ENCODE data around the gene MBNL1. TPM values are rescaled to one million over a fixed set of nuclear protein-coding genes. Genes with fewer than 3 reads are reported as not detected.

MBNL1 gene
- total and polyA plus RNA-seq, 4 donors: 17.1 to 110 (median 62.3) TPM

- TF ChIP-seq REST (IDR thresholded peaks at IDR 0.05): no peak
These were observed 12.5 kb downstream of the MBNL1 start (continued) for GRCh38 chr3:152281133-152281713.

GRCh38 chr3:152282813-152283212, 14.1 kb downstream of the MBNL1 start:
- H3K4me1 ChIP-seq (ENCODE audit: control insufficient read depth in 4 of 4, insufficient read depth in 4 of 4, low read length in 3 of 4): peaks cover 2 to 32% (median 19%) of the 10 kb centered on the region in 4 donors
- no peaks in the 10 kb centered on the region for H3K9me3 ChIP-seq (ENCODE audit: control insufficient read depth in 4 of 4, low read length in 3 of 4)
- H3K27me3 ChIP-seq (ENCODE audit: control insufficient read depth in 4 of 4, insufficient read depth in 4 of 4, low read length in 3 of 4): no peaks in the 10 kb centered on the region
- no peak for TF ChIP-seq EGR1 (IDR thresholded peaks at IDR 0.05; ENCODE audit: low read depth in 2 of 2)
- TF ChIP-seq RAD21 (IDR thresholded peaks at IDR 0.05): no peak
- TF ChIP-seq NR2F2 (IDR thresholded peaks at IDR 0.05): peak; percentile 55
- DNase-seq (ENCODE audit: low spot score): no peak
- H3K4me3 ChIP-seq (ENCODE audit: low read depth in 1 of 3, low read length in 3 of 3): no peak overlapping the region
- H3K36me3 ChIP-seq (ENCODE audit: control insufficient read depth in 4 of 4, insufficient read depth in 3 of 4, low read depth in 1 of 4, low read length in 3 of 4): no peaks in the 10 kb centered on the region
- H3K9ac ChIP-seq (ENCODE audit: low read depth in 1 of 2, low read length in 2 of 2): no peak overlapping the region
- no peak overlapping the region for H3K27ac ChIP-seq (ENCODE audit: low read depth in 1 of 2, low read length in 2 of 2)
- WGBS: 48% methylated on average over 1 of the region's 1 CpG

GRCh38 chr3:152283492-152284381, 15.0 kb downstream of the MBNL1 start:
- Histone ChIP-seq H3K4me1 (ENCODE audit: control insufficient read depth in 4 of 4, insufficient read depth in 4 of 4, low read length in 3 of 4) (peaks cover 2 to 35% (median 21%) of the 10 kb centered on the region in 4 donors), H3K27ac (ENCODE audit: low read depth in 1 of 2, low read length in 2 of 2) (no peak overlapping the region), H3K9ac (ENCODE audit: low read depth in 1 of 2, low read length in 2 of 2) (no peak overlapping the region), H3K4me3 (ENCODE audit: low read depth in 1 of 3, low read length in 3 of 3) (no peak overlapping the region), H3K9me3 (ENCODE audit: control insufficient read depth in 4 of 4, low read length in 3 of 4) (no peaks in the 10 kb centered on the region), H3K27me3 (ENCODE audit: control insufficient read depth in 4 of 4, insufficient read depth in 4 of 4, low read length in 3 of 4) (no peaks in the 10 kb centered on the region), H3K36me3 (ENCODE audit: control insufficient read depth in 4 of 4, insufficient read depth in 3 of 4, low read depth in 1 of 4, low read length in 3 of 4) (no peaks in the 10 kb centered on the region)
- no peak for DNase-seq (ENCODE audit: low spot score)
- TF ChIP-seq ATF3 (IDR thresholded peaks at IDR 0.05): no peak
- no peak for TF ChIP-seq TAF1 (conservative IDR thresholded peaks at IDR 0.05)
- WGBS: 84% methylated on average over 2 of the region's 2 CpGs

- Histone ChIP-seq H3K36me3 (ENCODE audit: control insufficient read depth in 4 of 4, insufficient read depth in 3 of 4, low read depth in 1 of 4, low read length in 3 of 4) (no peaks in the 10 kb centered on the region), H3K9me3 (ENCODE audit: control insufficient read depth in 4 of 4, low read length in 3 of 4) (no peaks in the 10 kb centered on the region), H3K27me3 (ENCODE audit: control insufficient read depth in 4 of 4, insufficient read depth in 4 of 4, low read length in 3 of 4) (no peaks in the 10 kb centered on the region), H3K9ac (ENCODE audit: low read depth in 1 of 2, low read length in 2 of 2) (no peak overlapping the region), H3K4me1 (ENCODE audit: control insufficient read depth in 4 of 4, insufficient read depth in 4 of 4, low read length in 3 of 4) (peaks cover 2 to 32% (median 21%) of the 10 kb centered on the region in 4 donors), H3K27ac (ENCODE audit: low read depth in 1 of 2, low read length in 2 of 2) (no peak overlapping the region), H3K4me3 (ENCODE audit: low read depth in 1 of 3, low read length in 3 of 3) (no peak overlapping the region)
- WGBS: 83% methylated on average over 3 of the region's 3 CpGs
- TF ChIP-seq REST (IDR thresholded peaks at IDR 0.05) (no peak), HNF4G (IDR thresholded peaks at IDR 0.05) (no peak), ATF3 (IDR thresholded peaks at IDR 0.05) (no peak), ZBTB33 (IDR thresholded peaks at IDR 0.05) (no peak), YY1 (IDR thresholded peaks at IDR 0.05) (no peak), GABPA (IDR thresholded peaks at IDR 0.05 in 1 of 2, conservative IDR thresholded peaks at IDR 0.05 in 1 of 2) (no peak), NR2F2 (IDR thresholded peaks at IDR 0.05) (no peak), FOXA1 (IDR thresholded peaks at IDR 0.05) (no peak), HNF4A (conservative IDR thresholded peaks at IDR 0.05) (no peak), EGR1 (IDR thresholded peaks at IDR 0.05; ENCODE audit: low read depth in 2 of 2) (no peak), SP1 (IDR thresholded peaks at IDR 0.05) (no peak)
- DNase-seq (ENCODE audit: low spot score): no peak
These were observed 16.2 kb downstream of the MBNL1 start for GRCh38 chr3:152284906-152285305.

Measured in liver (tissue), 9 donors.